Hair follicular keratinocyte (primary cell): ENCODE measurements around the gene NOX3. TPM values are rescaled to one million over a fixed set of nuclear protein-coding genes. Genes with fewer than 3 reads are reported as not detected.

Experiments used
- total RNA-seq: library from RNA; depleted of rRNA; stranded (reverse); fragments of >200 nt; gene quantifications from 2 replicates; pipeline ENCODE4 v1.2.3, GENCODE V29; 2015

Gene NOX3
- total RNA-seq, result not detected in 2 replicates

GRCh38 chr6:155455766-155456165, at the start of gene NOX3:
TSS of gene NOX3 (minus strand) at chr6:155455839. CDS start at chr6:155455800, 39 bp downstream.

Other genes with a start within 250 kb of the NOX3 start
- gene CLDN20, start 191.8 kb downstream of the NOX3 start, total RNA-seq, result not detected in 2 replicates
- gene TFB1M, start 141.4 kb downstream of the NOX3 start, total RNA-seq, result 20.4 and 25.8 TPM in 2 replicates